ENCODE data around the gene PSMF1. TPM values are rescaled to one million over a fixed set of nuclear protein-coding genes. Genes with fewer than 3 reads are reported as not detected.
A peak's percentile ranks its signal among the peaks of the same experiment; 100 is the strongest.

PSMF1 gene
- total RNA-seq, 1 donor from 2014 or later: 124 TPM

GRCh38 chr20:1163653-1164052 is 45.3 kb downstream of the PSMF1 start:
- Histone ChIP-seq H3K4me1 (peaks cover 31% of the 10 kb centered on the region), H3K36me3 (peaks cover 83% of the 10 kb centered on the region), H3K9me3 (replicated peaks) (no peaks in the 10 kb centered on the region), H3K27me3 (ENCODE audit: low read depth) (no peaks in the 10 kb centered on the region), H3K27ac (replicated peaks) (peak overlapping the region; percentile 13), H3K4me3 (no peak overlapping the region)
- no peak for DNase-seq
- no peak for TF ChIP-seq CTCF (IDR thresholded peaks at IDR 0.05; ENCODE audit: borderline replicate concordance)
- intact Hi-C loops (cut with micrococcal nuclease): no loop called here

- DNase-seq: no peak
- intact Hi-C loops (cut with micrococcal nuclease): no loop called here
- no peak for TF ChIP-seq CTCF (IDR thresholded peaks at IDR 0.05; ENCODE audit: borderline replicate concordance)
- H3K36me3 ChIP-seq: peaks cover 94% of the 10 kb centered on the region
- H3K4me1 ChIP-seq: peaks cover 31% of the 10 kb centered on the region
- H3K4me3 ChIP-seq: no peak overlapping the region
- no peaks in the 10 kb centered on the region for H3K9me3 ChIP-seq (replicated peaks)
- no peak overlapping the region for H3K27ac ChIP-seq (replicated peaks)
- H3K27me3 ChIP-seq (ENCODE audit: low read depth): no peaks in the 10 kb centered on the region
Observed at GRCh38 chr20:1164871-1165270, 46.5 kb downstream of the PSMF1 start.

DNA sequence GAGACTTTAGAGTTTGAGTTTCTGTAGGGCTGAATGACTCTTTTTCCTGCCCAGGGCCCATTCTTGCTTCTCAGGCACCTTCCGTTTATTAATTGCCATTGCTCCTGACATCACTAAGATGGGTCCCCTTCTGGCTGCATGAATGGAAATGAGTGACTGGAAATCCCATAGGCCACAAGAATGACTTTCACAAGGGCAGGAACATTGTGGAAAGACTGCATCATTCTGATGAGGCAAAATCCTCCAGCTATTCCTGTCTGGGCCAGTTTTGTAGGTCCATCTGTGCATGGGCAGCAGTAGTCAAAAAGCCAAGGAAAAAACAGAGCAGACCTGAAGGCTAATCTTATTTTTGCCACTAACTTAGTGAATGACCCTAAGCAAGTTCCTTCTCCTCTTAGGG is 47.1 kb downstream of the PSMF1 start:
- Histone ChIP-seq H3K36me3 (peaks cover 94% of the 10 kb centered on the region), H3K27me3 (ENCODE audit: low read depth) (no peaks in the 10 kb centered on the region), H3K27ac (replicated peaks) (no peak overlapping the region), H3K4me3 (no peak overlapping the region), H3K4me1 (peaks cover 31% of the 10 kb centered on the region), H3K9me3 (replicated peaks) (no peaks in the 10 kb centered on the region)
- TF ChIP-seq CTCF (IDR thresholded peaks at IDR 0.05; ENCODE audit: borderline replicate concordance): no peak
- intact Hi-C loops (cut with micrococcal nuclease): no loop called here
- DNase-seq: no peak

DNA sequence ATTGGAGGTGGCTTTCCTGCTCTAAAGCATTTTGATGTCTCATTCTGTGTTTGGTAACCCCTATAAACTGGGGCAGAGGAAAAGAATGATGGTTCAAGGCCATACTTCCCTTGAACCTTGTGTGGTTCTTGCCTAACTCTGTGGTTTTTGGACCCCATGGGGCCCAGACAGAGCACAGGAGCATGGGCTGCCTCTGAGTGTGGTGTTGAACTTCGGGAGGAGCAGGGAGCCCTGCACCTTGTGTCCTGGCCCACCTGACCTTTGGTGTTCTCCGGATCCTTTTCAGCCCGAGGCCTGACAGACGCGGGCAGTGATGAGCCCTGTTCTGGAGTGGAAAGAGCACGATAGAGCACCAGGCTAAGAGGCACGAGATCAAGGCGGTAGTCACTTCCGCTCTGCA is 47.5 kb downstream of the PSMF1 start:
- H3K4me1 ChIP-seq: peaks cover 31% of the 10 kb centered on the region
- no peak overlapping the region for H3K4me3 ChIP-seq
- H3K36me3 ChIP-seq: peaks cover 94% of the 10 kb centered on the region
- H3K9me3 ChIP-seq (replicated peaks): no peaks in the 10 kb centered on the region
- H3K27ac ChIP-seq (replicated peaks): no peak overlapping the region
- intact Hi-C loops (cut with micrococcal nuclease): no loop called here
- no peak for TF ChIP-seq CTCF (IDR thresholded peaks at IDR 0.05; ENCODE audit: borderline replicate concordance)
- no peaks in the 10 kb centered on the region for H3K27me3 ChIP-seq (ENCODE audit: low read depth)
- no peak for DNase-seq

DNA sequence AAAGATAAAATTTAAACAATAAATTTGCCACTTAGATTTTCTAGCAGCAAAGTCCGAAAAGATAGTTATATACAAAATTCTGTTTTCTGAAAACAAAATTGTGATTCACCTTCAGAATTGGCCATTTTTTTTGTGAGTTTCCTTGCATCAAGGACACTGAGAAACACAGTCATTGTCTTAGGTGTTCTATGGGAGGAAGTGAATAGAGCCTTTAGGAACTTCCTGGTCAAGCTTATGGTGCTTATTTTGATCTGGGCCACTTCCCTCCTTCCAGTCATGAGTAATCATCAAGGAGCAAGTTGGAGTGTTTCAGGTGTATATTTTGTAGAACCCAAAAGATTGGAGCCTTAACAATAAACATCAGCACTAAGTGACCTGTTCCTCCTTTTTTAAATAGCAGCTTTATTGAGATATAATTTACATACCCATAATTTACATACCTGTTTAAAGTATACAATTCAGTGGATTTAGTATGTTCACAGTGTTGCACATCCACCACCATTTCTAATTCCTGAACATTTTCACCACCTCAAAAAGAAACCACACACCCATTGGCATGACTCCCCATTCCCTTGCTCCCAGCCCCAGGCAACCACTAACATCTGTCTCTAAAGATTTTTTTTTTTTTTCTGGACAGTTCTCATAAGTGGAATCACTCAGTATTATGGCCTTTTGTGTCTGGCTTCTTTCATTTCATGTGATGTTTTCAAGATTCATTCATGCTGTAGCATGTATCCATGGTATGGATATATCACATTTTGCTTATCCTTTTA is 48.7 kb downstream of the PSMF1 start:
- no peak for DNase-seq
- no peak overlapping the region for H3K27ac ChIP-seq (replicated peaks)
- no peak overlapping the region for H3K4me3 ChIP-seq
- peaks cover 94% of the 10 kb centered on the region for H3K36me3 ChIP-seq
- no peaks in the 10 kb centered on the region for H3K9me3 ChIP-seq (replicated peaks)
- intact Hi-C loops (cut with micrococcal nuclease): no loop called here
- H3K4me1 ChIP-seq: peaks cover 23% of the 10 kb centered on the region
- H3K27me3 ChIP-seq (ENCODE audit: low read depth): no peaks in the 10 kb centered on the region
- TF ChIP-seq CTCF (IDR thresholded peaks at IDR 0.05; ENCODE audit: borderline replicate concordance): no peak
